Tibial artery (tissue), 4 donors: ENCODE measurements around the gene CFAP221.

ENCODE experiments used
- DNase-seq, 2 donors: peaks; one replicate each; pipeline ENCODE4 v3.0.0-alpha.2; 2019
- H3K27ac ChIP-seq, 2 donors: fragments of 200-600 bp; sonication (generic) in 1 of 2; 1 replicate in 1 of 2; 2 replicates in 1 of 2; pipeline ENCODE4 v1.5.1; 2018 to 2019; ENCODE audit warnings: mild to moderate bottlenecking in 1 of 2
- H3K27me3 ChIP-seq, 2 donors: fragments of 200-600 bp; sonication (generic) in 1 of 2; one replicate each; pipeline versions ENCODE4 v1.5.1 to v1.6.0; 2016 to 2019
- H3K36me3 ChIP-seq, 3 donors: fragments of 200-600 bp; sonication (generic) in 2 of 3; one replicate each; pipeline ENCODE4 v1.5.1; 2016 to 2019; ENCODE audit warnings: mild to moderate bottlenecking in 2 of 3
- H3K4me1 ChIP-seq, 4 donors: fragments of 200-600 bp; sonication (generic) in 2 of 4; 1 replicate in 3 of 4; 2 replicates in 1 of 4; pipeline ENCODE4 v1.5.1; 2016 to 2019
- H3K4me3 ChIP-seq, 2 donors: fragments of 200-600 bp; sonication (generic) in 1 of 2; 1 replicate in 1 of 2; 2 replicates in 1 of 2; pipeline ENCODE4 v1.5.1; 2018 to 2019; ENCODE audit warnings: mild to moderate bottlenecking in 2 of 2
- H3K9me3 ChIP-seq, 3 donors: fragments of 200-600 bp; sonication (generic) in 1 of 3; one replicate each; pipeline ENCODE4 v1.5.1; 2016 to 2019
- CTCF ChIP-seq, 2 experiments: fragments of 200-600 bp in 1 of 2; fragments of 450-650 bp in 1 of 2; IDR thresholded peaks; one replicate each; pipeline ENCODE4 v1.5.1; 2017 to 2019; ENCODE audit warnings: antibody characterized with exemption in 2 of 2, mild to moderate bottlenecking in 1 of 2, moderate library complexity in 1 of 2
- intact Hi-C: fragments of 100-400 bp; cut with DNase I; formaldehyde crosslinking; loops from one replicate; pipeline ENCODE4 v1.15.0; 2023; ENCODE audit warnings: low total_unique reads

Gene CFAP221

GRCh38 chr2:119662297-119662696, 118.0 kb downstream of the CFAP221 start:
- H3K36me3 ChIP-seq = no peaks in the 10 kb centered on the region
- no peak for TF ChIP-seq CTCF (IDR thresholded peaks at IDR 0.05)
- intact Hi-C loops = loop anchor here (10.0 kb wide), 1 partner anchor 247 kb away; no protein-coding TSS in a partner anchor
- no peaks in the 10 kb centered on the region for H3K4me1 ChIP-seq
- H3K27ac ChIP-seq = no peak overlapping the region
- peaks cover 0 to 4% of the 10 kb centered on the region in 2 donors for H3K27me3 ChIP-seq
- DNase-seq = no peak
- no peaks in the 10 kb centered on the region for H3K9me3 ChIP-seq
- H3K4me3 ChIP-seq = no peak overlapping the region

GRCh38 chr2:119668546-119668945, 124.3 kb downstream of the CFAP221 start:
- Histone ChIP-seq H3K4me1 (no peaks in the 10 kb centered on the region), H3K27ac (no peak overlapping the region), H3K36me3 (no peaks in the 10 kb centered on the region), H3K27me3 (peaks cover 0 to 4% of the 10 kb centered on the region in 2 donors), H3K9me3 (no peaks in the 10 kb centered on the region), H3K4me3 (no peak overlapping the region)
- intact Hi-C loops = loop anchor here (10.0 kb wide), 1 partner anchor 254 kb away; no protein-coding TSS in a partner anchor
- no peak for DNase-seq
- no peak for TF ChIP-seq CTCF (IDR thresholded peaks at IDR 0.05)

GRCh38 chr2:119671016-119671415, 126.8 kb downstream of the CFAP221 start:
- H3K27me3 ChIP-seq = no peaks in the 10 kb centered on the region
- H3K4me1 ChIP-seq = peaks cover 0 to 10% (median 4%) of the 10 kb centered on the region in 4 donors
- TF ChIP-seq CTCF (IDR thresholded peaks at IDR 0.05) = no peak
- H3K27ac ChIP-seq = no peak overlapping the region
- DNase-seq = no peak
- H3K4me3 ChIP-seq = no peak overlapping the region
- H3K9me3 ChIP-seq = no peaks in the 10 kb centered on the region
- H3K36me3 ChIP-seq = no peaks in the 10 kb centered on the region
- intact Hi-C loops = no loop called here

- intact Hi-C loops = no loop called here
- Histone ChIP-seq H3K4me3 (no peak overlapping the region), H3K9me3 (no peaks in the 10 kb centered on the region), H3K27me3 (no peaks in the 10 kb centered on the region), H3K36me3 (no peaks in the 10 kb centered on the region), H3K27ac (no peak overlapping the region), H3K4me1 (peaks cover 0 to 10% (median 4%) of the 10 kb centered on the region in 4 donors)
- TF ChIP-seq CTCF (IDR thresholded peaks at IDR 0.05) = no peak
- no peak for DNase-seq
Measured at GRCh38 chr2:119671752-119672151, 127.5 kb downstream of the CFAP221 start.

GRCh38 chr2:119672161-119672862, 128.1 kb downstream of the CFAP221 start:
- no peaks in the 10 kb centered on the region for H3K9me3 ChIP-seq
- no peak for TF ChIP-seq CTCF (IDR thresholded peaks at IDR 0.05)

More at GRCh38 chr2:119672161-119672862, 128.1 kb downstream of the CFAP221 start:
- Histone ChIP-seq H3K4me1 (peaks cover 0 to 10% (median 4%) of the 10 kb centered on the region in 4 donors), H3K36me3 (no peaks in the 10 kb centered on the region), H3K4me3 (no peak overlapping the region), H3K27me3 (no peaks in the 10 kb centered on the region), H3K27ac (no peak overlapping the region)
- DNase-seq = no peak
- intact Hi-C loops = no loop called here
